HepG2 (cell line): ENCODE results near the gene OR2AT4. TPM values are rescaled to one million over a fixed set of nuclear protein-coding genes. Genes with fewer than 3 reads are reported as not detected.

Source experiments
- ATAC-seq: fragments of 200-7000 bp; cut with Tn5 transposase; 3 replicates; pipeline ENCODE4 v1.9.1; 2020; ENCODE audit warnings: mild to moderate bottlenecking, moderate library complexity
- BruUV-seq: library from RNA; stranded (reverse); fragments of 400-500 nt; replicated peaks from 2 replicates; lab custom pipeline; 2021; lab: Mats Ljungman, UMichigan
- CTCF ChIA-PET: fragments of 300-600 bp; formaldehyde crosslinking; extraction: SDS; loops from one replicate; lab custom pipeline; 2021; ENCODE audit warnings: low total read pairs, inconsistent platforms, low intra/inter-chr PET ratio; lab: Yijun Ruan, JAX
- POLR2A ChIA-PET: fragments of 350-600 bp; sonication (Branson Sonifier 250); formaldehyde crosslinking; loops from one replicate; lab custom pipeline; 2020; ENCODE audit warnings: antibody characterized with exemption, inconsistent platforms; lab: Yijun Ruan, JAX
- DNase-seq: peaks from one replicate; pipeline ENCODE4 v3.0.0-alpha.2; 2015; ENCODE audit warnings: low spot score
- FAIRE-seq: peaks from 3 replicates; lab custom pipeline; 2011; peaks lifted over from hg19 to GRCh38; lab: Jason Lieb, UNC
- H2AFZ ChIP-seq: one replicate; pipeline ENCODE4 v1.6.1; 2011; ENCODE audit warnings: low read length, inconsistent platforms
- H3K27ac ChIP-seq: fragments of 300-600 bp; 3 replicates; pipeline ENCODE4 v1.8.0; 2011; ENCODE audit warnings: mixed run types, mild to moderate bottlenecking, mixed read lengths, low read length, inconsistent platforms; ENCODE audit not compliant: insufficient read depth; ENCODE audit errors: extremely low read length
- H3K27me3 ChIP-seq, 2 experiments: fragments of 200-600 bp in 1 of 2; 2 replicates in 1 of 2; 3 replicates in 1 of 2; pipeline versions ENCODE4 v1.6.0 to v1.8.0; 2011; ENCODE audit warnings: low read length in 2 of 2, mild to moderate bottlenecking in 2 of 2, moderate library complexity in 2 of 2, inconsistent platforms in 1 of 2; ENCODE audit not compliant: insufficient read depth in 2 of 2, control insufficient read depth in 1 of 2
- H3K36me3 ChIP-seq, 2 experiments: fragments of 200-600 bp in 1 of 2; replicated peaks in 1 of 2; 2 replicates in 1 of 2; 3 replicates in 1 of 2; pipeline versions ENCODE4 v1.5.1 to v1.8.0; 2011; ENCODE audit warnings: low read length in 2 of 2, inconsistent platforms in 1 of 2; ENCODE audit not compliant: insufficient read depth in 2 of 2, control insufficient read depth in 1 of 2
- H3K4me1 ChIP-seq: 2 replicates; pipeline ENCODE4 v1.5.1; 2012; ENCODE audit warnings: low read length, inconsistent platforms; ENCODE audit not compliant: insufficient read depth
- H3K4me2 ChIP-seq: 2 replicates; pipeline ENCODE4 v1.6.0; 2011; ENCODE audit warnings: low read depth, low read length, inconsistent platforms
- H3K4me3 ChIP-seq, 3 experiments: fragments of 200-600 bp in 1 of 3; sonication (generic), shearing (Covaris generic) in 1 of 3; replicated peaks in 1 of 3; 2 replicates each; pipeline ENCODE4 v1.5.1; 2011 to 2016; ENCODE audit warnings: low read length in 3 of 3, inconsistent platforms in 2 of 3, low read depth in 2 of 3, mild to moderate bottlenecking in 2 of 3, control low read depth in 1 of 3, mixed read lengths in 1 of 3; ENCODE audit not compliant: insufficient read depth in 1 of 3
- H3K79me2 ChIP-seq: one replicate; pipeline ENCODE4 v1.6.1; 2011; ENCODE audit warnings: low read length, inconsistent platforms; ENCODE audit not compliant: insufficient read depth
- H3K9ac ChIP-seq: 2 replicates; pipeline ENCODE4 v1.6.0; 2011; ENCODE audit warnings: mild to moderate bottlenecking, low read depth, low read length, inconsistent platforms; ENCODE audit not compliant: insufficient read depth
- H3K9me3 ChIP-seq: 2 replicates; pipeline ENCODE4 v1.5.1; 2012; ENCODE audit warnings: mild to moderate bottlenecking, low read length
- H4K20me1 ChIP-seq: 2 replicates; pipeline ENCODE4 v1.6.0; 2011; ENCODE audit warnings: inconsistent platforms, mild to moderate bottlenecking, low read length, moderate library complexity; ENCODE audit not compliant: insufficient read depth
- NCOA5 ChIP-seq: sonication (generic); formaldehyde crosslinking; IDR thresholded peaks from 2 replicates; pipeline ENCODE4 v1.4.0; 2020; ENCODE audit warnings: missing genetic modification reagents
- SPEN ChIP-seq: sonication (generic); formaldehyde crosslinking; IDR thresholded peaks from 2 replicates; pipeline ENCODE4 v1.5.1; 2020; ENCODE audit warnings: low read depth, mild to moderate bottlenecking, missing genetic modification reagents
- ZNF496 ChIP-seq: sonication (generic); formaldehyde crosslinking; IDR thresholded peaks from 2 replicates; pipeline ENCODE4 v1.8.1; 2023; ENCODE audit warnings: mild to moderate bottlenecking, moderate library complexity, missing genetic modification reagents; ENCODE audit not compliant: insufficient replicate concordance
- WGBS: methylation state at CpG from one replicate; pipeline ENCODE4 v1.1.6; 2017; ENCODE audit warnings: low lambda C conversion rate; 5-methylcytosine and 5-hydroxymethylcytosine counted together
- in situ Hi-C: cut with HindIII; loops from 2 replicates; pipeline ENCODE4 v1.10.0; 2017; ENCODE audit warnings: low pct_unique_long_range_greater_than_20kb; ENCODE audit not compliant: extremely low pct_ligation_motif_present
- intact Hi-C: fragments of 100-400 bp; cut with micrococcal nuclease; formaldehyde crosslinking; loops from one replicate; pipeline ENCODE4 v1.10.0; 2022; ENCODE audit not compliant: unreplicated experiment
- polyA plus RNA-seq, 8 experiments: library from polyadenylated mRNA; depleted of rRNA in 3 of 8; stranded (reverse) in 7 of 8; unstranded in 1 of 8; fragments of >200 nt; fragmentation: Illumina TruSeq in 4 of 8; extraction: Trizol in 4 of 8; gene quantifications; 2 replicates each; pipeline versions ENCODE4 v1.2.1 to v1.2.3, GENCODE V29; 2011 to 2016; ENCODE audit warnings: low read depth in 4 of 8, missing spikeins in 1 of 8, mixed read lengths in 1 of 8; ENCODE audit not compliant: insufficient read depth in 1 of 8
- total RNA-seq, 5 experiments: library from RNA; depleted of rRNA; stranded (reverse); fragments of >200 nt; fragmentation: Illumina TruSeq; extraction: Trizol; gene quantifications; 2 replicates each; pipeline ENCODE4 v1.2.3, GENCODE V29; 2016; ENCODE audit warnings: low read depth in 1 of 5

Gene OR2AT4
- total and polyA plus RNA-seq, 2 of the 13 experiments (the other 11 are each of a cell fraction or from before 2014, with no cell fraction given): not detected

DNA sequence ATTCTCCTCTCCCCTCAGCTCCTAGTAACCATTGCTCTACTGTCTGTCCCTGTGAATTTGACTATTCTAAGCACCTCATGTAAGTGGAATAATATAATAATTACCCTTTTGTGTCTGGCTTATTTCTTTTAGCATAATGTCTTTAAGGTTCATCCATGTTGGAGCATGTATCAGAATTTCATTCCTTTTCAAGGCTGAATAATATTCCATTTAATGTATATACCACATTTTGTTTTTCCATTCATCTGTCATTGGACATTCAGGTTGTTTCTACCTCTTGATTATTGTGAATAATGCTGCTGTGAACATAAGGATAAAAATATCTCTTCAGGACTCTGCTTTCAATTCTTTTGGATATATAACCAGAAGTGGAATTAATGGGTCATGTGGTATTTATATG, 28.1 kb downstream of the OR2AT4 start:
- TF ChIP-seq SPEN (CRISPR knock-in tag): no peak
- Histone ChIP-seq H2AFZ (no peak overlapping the region), H3K9ac (no peak overlapping the region), H3K27me3 (0 out of 5 replicates have a peak, but pooled peaks cover 0 to 1% of the 10 kb centered on the region in 2 experiments), H3K4me3 (no peak overlapping the region), H3K27ac (no peak overlapping the region), H3K79me2 (no peaks in the 10 kb centered on the region), H3K4me2 (no peak overlapping the region), H3K4me1 (peaks cover 18% of the 10 kb centered on the region), H3K9me3 (no peaks in the 10 kb centered on the region), H4K20me1 (no peaks in the 10 kb centered on the region), H3K36me3 (no peaks in the 10 kb centered on the region)
- intact Hi-C loops (no loop called here), in situ Hi-C loops (no loop called here)
- no peak for ATAC-seq
- POLR2A ChIA-PET: no interaction called here
- DNase-seq: no peak
- FAIRE-seq: no peak
- no TSS peak for BruUV-seq
- CTCF ChIA-PET: no interaction called here

DNA sequence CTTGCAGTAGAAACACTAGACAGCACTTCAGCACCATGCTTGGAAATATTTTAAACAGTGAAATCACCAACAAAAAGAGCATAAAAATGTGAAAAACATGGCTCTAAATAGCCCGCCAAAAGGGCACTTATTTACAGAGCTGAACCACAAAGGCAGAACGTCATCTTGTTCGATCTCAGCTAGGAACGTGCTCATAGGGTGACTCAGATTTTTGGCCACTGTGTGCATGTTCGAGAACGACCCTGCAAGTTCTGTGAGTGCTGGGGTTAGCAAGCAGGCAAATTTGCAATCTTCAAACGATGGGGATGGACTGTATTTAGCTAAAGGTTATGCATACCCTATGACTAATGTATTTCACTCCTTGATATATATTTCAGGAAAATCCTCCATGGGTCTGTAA, 30.6 kb downstream of the OR2AT4 start:
- ATAC-seq (no peak), FAIRE-seq (no peak), DNase-seq (no peak)
- BruUV-seq: no TSS peak
- Histone ChIP-seq H3K27me3 (0 out of 5 replicates have a peak, but pooled peaks cover 0 to 1% of the 10 kb centered on the region in 2 experiments), H2AFZ (no peak overlapping the region), H3K4me2 (no peak overlapping the region), H3K9ac (no peak overlapping the region), H3K9me3 (no peaks in the 10 kb centered on the region), H3K79me2 (no peaks in the 10 kb centered on the region), H3K4me3 (no peak overlapping the region), H4K20me1 (no peaks in the 10 kb centered on the region), H3K27ac (no peak overlapping the region), H3K36me3 (no peaks in the 10 kb centered on the region), H3K4me1 (no peaks in the 10 kb centered on the region)
- intact Hi-C loops: no loop called here
- WGBS: 8% methylated on average over 7 of the region's 7 CpGs
- CTCF ChIA-PET: no interaction called here
- no peak for TF ChIP-seq ZNF496
- no peak for TF ChIP-seq NCOA5
- in situ Hi-C loops: no loop called here
- POLR2A ChIA-PET: no interaction called here
